Occipital lobe (tissue), 2 donors: ENCODE data around the gene NUDT19. TPM values are rescaled to one million over a fixed set of nuclear protein-coding genes. Genes with fewer than 3 reads are reported as not detected.
"Not testable (repeated sequence)": the region's sequence is repeated elsewhere in the genome, so short reads cannot be mapped to it uniquely, and the experiment has no call there.

Source experiments
- DNase-seq: peaks from one replicate; lab custom pipeline; 2025; lab: John Stamatoyannopoulos, UW
- total RNA-seq: library from RNA; depleted of rRNA; stranded (reverse); fragments of >200 nt; gene quantifications from one replicate; pipeline ENCODE4 v1.2.3, GENCODE V29; 2014

The NUDT19 gene
- 8.1 TPM for total RNA-seq

DNA sequence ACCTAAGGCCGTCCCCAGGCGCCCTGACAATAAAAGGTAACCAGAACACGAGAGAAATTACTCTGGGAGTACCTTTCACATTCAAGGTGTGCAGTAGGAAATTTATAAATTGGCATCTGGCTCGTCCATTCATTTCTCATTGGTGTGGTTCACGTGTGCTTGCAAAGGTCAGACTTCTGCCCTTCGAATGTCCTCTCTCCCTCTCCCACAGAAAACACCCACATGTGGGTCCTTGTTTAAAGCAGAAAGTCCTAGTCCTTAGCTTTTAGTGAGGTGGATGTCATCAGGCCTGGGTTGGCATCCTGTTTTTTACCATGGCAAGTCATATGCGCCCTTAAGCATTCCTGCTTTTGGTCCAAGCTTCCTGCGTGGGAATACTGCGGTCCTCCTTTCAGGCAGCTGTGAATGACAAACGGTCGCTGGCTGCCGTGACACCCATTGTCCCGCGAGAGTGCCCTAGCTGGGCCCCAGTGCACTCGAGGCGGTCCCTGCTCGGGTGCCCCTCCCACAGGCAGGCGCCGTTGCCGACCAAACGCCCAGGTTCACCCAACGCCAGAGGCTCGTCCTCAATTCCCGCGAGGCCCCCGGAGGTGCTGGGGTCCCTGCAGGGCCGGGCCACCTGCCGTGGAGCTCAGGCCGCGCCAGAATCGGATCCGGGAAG lies at the start of gene NUDT19:
NUDT19 (plus strand) TSS at position 531 of the 661 bp plus-strand sequence. CDS start 140 bp downstream, outside the sequence.
- peak; percentile 82 for DNase-seq

DNA sequence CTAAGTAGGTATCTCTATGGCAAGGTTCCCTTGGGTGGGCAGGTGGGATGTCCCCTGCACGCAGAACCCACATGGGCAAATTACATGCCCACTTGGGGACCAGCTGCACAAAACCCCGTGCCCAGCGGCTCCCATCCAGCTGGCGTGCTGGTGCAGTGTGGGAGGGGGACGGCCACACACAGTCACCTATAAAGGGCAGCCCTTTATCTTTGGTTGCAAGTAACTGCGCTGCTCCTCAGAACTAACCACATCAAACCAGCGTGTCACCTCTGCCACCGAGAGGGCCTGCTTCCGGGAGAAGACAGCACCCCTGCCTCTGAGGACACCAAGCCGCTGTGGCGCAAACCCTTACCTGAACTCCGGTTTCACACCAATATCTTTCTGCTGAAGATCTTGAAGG lies 48.9 kb upstream of the NUDT19 start:
- no peak for DNase-seq

DNA sequence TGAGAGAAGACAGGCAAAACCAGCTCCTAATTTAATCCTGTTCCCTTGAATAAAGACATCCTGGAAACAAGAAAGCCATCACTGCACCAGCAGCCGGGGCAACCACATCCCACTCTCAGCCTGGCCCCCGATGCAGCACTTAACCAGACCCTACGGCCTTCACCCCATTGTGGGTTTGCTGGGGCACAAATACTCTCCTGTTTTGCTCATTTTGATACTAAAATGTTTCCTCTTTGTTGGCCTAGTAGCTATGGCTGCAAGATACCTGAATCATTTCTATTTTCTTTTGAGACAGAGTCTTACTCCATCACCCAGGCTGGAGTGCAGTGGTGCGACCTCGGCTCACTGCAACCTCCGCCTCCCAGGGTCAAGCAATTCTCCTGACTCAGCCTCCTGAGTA lies 45.1 kb upstream of the NUDT19 start:
- no peak for DNase-seq

DNA sequence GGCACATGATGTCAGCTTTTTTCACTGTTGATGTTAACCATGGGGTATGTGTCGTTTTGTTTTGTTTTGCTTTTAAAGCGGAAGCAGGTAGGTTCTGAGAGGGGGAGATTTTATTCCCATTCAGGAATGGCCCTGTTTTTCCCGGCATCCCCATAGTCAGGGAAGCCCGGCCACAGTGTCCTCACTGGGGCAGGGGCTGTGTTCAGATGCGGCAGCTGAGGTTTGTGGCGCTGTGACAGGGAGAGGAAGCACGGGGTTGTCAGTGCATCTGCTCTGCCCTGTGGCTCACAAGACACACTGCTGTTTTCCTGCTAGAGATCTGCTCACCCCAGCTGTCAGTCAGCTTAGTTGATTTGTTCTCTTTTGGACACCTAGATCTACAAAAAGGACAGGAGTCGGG lies 44.3 kb upstream of the NUDT19 start:
- no peak for DNase-seq

DNA sequence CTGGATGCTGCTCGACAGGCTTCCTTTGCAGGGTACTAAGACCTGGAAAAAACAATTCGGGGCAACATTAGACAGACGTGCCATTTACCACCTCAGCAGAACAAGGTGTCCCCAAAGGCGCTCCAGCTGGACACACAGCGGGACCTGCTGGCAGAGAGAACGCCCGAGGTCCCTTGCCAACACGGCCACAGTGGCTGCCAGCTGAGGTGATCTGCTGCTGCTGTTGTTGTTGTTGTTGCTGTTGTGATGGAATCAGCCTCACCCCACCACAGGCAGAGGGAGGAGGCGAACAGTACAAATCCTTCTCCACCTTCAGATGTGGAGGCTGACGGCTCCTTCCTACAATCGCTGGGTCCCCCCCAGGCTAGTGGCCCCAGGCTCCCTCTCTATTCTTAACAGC lies 41.9 kb upstream of the NUDT19 start:
- DNase-seq: no peak

DNA sequence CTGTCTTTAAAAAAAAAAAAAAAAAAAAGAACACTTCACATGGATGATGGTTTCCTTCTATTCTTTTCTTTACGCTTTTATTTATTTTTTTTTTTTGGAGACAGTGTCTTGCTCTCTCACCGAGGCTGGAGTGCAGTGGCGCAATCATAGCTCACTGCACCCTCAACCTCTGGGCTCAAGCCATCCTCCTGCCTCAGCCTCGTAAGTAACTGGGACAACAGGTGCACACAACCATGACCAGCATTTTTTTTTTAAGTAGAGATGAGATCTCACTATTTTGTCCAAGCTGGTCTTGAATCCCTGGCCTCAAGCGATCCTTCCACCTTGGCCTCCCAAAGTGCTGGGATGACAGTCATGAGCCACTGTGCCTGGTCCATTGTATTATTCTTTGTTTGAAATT lies 41.0 kb upstream of the NUDT19 start:
- no peak for DNase-seq

DNA sequence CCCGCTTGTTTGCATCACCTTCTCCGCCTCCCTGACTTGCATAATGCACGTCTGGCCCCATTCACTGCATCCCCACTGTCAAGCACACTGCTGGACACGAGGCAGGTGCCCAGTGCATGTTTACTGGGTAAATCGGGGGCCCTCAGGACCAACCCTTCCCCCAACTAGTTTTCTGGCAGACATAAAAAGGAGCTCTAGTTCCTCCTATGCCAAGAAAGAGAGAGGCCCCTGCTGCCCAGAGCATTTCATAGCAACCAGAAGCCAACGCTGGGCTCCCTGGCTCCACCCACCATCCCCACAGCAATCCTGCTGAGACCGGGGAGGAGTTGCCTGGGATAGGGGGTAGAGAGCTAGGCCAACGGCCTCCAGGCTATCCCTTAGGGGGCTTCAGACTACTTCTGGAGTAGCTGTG lies 39.9 kb upstream of the NUDT19 start:
- no peak for DNase-seq

DNA sequence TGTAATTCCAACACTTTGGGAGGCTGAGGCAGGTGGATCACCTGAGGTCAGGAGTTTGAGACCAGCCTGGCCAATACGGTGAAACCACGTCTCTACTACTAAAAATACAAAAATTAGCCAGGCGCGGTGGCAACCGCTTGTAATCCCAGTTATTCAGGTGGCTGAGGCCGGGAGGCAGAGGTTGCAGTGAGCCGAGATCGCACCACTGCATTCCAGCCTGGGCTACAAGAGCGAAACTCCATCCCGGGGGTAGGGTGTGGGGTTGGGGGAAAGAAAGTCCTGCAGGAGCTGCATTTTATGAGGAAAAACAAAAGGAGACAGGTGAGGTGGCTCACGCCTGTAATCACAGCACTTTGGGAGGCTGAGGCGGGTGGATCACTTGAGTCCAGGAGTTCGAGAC lies 39.3 kb upstream of the NUDT19 start:
- not testable (repeated sequence) for DNase-seq

DNA sequence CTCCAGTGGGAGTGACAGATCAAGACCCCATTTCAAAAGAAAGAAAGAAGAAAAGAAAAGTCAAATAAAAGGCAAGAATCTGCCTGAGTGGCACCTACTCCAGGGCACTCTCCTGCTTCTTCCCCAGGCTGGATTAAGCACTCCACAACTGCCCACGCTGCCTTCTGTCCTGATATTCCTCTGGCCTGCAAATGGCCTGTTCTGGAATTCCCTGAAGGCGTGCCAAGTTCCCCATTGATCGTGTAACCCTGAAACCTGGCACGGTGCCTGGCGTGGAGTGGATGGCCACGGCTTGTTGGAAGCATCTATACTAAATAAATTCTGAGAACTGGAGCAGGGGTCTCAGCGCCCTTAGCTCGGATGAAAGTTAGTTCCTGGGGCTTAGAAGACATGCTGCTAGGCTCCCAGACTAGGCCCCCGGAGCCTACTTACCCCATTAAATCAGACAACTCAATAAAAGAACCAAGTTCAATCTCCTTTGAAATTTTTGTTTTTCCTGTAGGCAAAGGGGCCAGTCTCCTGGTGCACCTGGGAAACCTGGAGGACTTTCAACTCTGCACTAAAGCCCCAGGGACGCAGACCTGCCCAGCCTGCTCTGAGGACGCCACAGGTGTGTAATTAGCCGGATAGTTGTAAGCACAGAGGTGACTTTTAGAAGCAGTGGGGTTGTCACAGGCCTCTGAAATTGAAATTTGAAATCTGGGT lies 38.6 kb upstream of the NUDT19 start:
- no peak for DNase-seq

DNA sequence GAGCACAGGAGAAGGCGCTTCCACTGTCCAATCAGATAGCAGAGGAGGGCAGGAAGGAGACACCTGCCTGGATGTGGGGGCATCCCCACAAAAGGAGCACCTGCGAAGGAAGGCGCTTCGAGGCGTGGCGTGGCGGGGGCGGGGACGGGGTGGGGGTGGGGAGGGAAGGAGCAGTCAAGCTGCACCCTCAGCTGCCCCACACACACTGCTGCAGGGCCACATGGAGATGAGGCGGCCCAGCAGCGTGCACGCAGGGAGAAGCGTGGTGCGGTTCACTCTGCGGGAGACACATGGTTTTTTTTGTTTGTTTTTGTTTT lies 38.1 kb upstream of the NUDT19 start:
- DNase-seq: no peak

DNA sequence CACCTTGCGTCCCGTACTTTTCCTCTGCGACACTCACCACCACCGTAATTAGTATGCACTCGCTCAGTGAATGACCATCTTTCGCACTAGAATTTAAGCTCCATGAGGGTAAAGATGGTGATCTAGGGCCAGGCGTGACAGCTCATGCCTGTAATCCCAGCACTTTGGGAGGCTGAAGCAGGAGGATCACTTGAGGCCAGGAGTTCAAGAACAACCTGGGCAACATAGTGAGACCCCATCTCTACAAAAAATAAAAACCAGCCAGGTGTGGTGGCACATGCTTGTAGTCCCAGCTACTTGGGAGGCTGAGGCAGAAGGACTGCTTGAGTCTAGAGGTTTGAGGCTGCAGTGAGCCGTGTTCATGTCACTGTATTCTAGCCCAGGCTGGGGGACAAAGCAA lies 35.2 kb upstream of the NUDT19 start:
- not testable (repeated sequence) for DNase-seq

DNA sequence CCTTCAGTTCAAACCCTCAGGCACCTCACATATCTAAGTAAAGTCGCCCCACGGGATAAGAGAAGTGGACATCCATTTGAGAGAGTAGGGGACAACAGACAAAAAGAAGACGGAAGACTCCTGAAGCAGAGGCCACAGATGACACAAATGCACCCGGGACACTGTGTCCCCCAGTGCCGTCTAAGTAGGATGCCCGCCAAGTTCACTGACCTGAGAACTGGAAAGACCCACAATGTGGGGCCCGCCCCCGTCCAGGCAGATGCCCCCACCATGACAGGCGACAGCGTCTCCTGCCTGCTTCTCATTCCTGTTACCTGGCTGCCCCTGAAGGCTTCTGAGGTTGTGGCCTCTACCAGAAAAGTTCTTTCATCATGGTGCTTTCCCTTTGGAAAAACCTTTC lies 33.5 kb upstream of the NUDT19 start:
- no peak for DNase-seq

DNA sequence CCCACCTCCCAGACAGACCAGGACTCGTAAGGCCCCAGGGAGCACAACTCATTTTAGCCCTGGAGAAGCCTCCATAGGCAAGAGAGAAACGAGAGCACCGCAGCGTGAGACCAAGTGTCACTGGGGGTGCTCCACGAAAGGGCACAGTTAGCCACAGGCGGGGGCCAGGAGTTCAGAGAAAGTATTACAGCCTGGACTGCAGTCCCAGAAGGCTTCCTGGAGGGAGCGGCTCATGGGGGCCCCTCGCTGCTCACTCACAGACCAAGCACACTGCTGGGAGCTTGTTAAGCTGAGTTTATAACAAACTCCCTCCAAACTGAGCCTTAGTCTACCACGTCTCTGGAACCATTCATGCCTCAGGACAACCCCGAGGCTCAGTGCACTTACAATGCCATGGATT lies 33.1 kb upstream of the NUDT19 start:
- DNase-seq: no peak

DNA sequence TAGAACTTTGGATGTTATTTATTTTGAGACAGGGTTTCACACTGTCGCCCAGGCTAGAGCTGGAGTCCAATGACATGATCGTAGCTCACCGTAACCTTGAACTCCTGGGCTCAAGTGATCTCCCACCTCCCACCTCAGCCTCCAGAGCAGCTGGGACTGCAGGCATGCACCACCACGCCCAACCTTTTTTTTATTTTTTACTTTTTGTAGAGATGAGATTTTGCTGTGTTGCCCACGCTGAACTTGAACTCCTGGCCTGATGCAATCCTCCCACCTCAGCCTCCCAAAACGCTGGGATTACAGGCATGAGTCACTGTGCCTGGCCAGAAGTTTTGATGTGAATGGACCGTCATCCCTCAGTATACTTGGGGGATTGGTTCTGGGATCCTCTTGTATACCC lies 30.3 kb upstream of the NUDT19 start:
- no peak for DNase-seq

DNA sequence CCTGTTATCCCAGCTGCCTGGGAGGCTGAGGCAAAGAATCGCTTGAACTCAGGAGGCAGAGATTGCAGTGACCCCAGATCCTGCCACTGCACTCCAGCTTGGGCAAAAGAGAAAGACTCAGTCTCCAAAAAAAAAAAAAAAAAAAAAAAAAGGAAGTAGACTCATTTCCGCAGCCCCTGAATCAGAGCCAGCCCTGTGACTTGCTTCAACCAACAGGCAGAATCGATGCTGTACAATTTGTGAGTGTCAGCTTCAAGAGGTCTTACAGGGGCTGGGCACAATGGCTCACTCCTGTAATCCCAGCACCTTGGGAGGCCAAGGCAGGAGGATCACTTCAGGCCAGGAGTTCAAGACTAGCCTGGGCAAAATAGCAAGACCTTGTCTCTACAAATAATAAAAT lies 29.4 kb upstream of the NUDT19 start:
- DNase-seq: no peak

DNA sequence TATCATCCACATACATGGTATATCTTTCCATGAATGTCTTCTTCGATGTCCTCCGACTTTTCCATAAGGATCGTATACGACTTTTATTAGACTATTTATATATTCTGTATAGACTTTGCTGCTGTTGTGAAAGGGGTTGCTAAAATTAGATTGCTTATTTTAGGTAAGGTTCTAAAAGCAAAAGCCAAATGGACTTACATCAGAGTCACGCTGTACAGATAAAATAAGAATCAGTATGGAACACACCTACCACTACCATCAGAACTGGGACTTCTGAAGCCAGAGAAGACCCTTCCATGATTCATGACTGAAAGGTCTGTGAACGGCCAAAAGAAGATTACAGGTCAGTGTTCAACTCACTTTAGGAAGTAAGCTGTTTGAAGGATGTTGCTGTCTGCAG lies 25.5 kb upstream of the NUDT19 start:
- DNase-seq: no peak

DNA sequence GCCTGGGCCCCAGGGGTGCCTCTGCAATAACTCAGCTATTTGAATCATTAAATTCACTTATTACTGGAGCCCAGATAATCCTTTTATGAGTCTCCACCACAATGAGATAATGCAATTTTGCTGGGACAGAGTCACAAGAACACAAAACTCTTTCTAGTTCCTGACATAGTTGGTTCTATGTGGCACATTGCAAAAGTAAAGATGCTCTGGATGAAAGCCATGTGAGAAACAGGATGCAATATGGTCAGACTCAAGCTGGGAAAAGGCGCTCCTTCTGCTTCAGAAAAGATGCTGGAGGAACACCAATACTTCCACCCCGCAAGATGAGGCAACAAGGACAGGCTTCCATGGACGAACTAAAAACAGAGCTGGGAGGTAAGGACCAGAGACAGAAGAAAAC lies 22.3 kb upstream of the NUDT19 start:
- DNase-seq: no peak

DNA sequence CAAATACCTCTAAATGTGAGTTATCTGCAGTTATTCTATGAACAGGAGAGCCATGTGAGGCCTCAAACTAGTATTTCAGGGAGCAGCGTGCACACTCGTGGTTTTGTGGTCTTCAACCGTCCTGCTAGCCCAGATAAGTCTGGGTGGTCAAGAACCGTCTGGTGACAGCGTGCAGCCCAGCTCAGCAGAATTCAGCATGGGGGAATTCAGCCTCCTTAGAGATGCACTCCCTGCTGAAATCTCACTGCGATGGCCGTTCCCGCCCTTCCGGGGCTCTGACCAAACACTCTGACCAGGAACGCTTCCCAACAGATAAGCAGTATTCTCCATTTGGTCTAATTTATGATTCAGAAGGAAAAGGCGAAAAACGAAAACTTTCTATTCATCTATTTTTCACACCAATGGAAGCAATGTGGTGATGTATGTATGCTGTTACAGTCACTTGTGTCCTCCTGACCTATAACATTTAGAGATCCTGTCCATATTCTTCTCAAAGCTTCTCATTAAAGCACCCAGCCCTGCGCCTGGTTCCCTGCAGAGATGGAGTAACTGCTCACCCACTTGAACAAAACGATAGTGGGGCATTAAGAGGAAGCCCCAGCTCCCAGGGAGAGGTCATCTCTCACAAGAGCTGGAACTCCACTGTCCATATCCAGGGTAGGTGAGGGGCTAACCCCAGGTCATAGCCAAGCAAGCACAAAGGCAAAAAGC lies 19.6 kb upstream of the NUDT19 start:
- no peak for DNase-seq

DNA sequence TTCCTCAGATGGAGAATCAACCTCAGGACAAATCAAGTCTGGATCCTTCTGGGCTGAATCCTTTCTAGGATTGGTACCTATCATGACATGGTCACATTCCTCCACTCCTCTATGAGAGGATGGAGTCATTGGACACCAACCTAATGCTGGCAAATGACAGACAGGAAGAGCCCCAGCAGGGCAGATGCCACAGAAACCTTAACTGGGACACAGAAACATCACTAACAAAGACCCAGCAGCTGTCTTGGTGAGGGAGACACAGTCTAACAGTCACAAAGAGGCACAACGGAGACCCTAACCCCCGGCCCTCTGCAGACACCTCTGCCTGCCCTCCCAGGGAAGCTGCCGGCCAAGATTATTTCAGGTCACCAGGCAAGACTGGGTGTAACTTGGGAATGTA lies 18.8 kb upstream of the NUDT19 start:
- DNase-seq: no peak

DNA sequence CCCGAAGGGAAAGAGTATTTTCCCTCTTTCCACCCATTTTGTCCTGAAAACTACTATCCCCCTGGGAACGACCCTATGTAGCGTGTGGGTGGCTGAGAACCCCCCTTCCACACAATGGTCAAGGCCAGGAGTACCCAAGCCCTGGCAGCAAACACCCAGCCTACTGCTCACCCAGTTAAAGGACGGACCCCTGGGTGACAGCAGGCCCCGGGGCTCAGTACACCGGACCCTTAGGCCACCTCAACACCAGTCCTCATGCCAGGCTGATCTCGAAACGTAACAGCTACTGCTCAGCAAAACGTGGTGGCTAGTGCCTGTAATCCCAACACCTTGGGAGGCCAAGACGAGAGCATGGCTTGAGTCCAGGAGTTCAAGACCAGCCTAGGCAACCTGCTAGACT lies 18.0 kb upstream of the NUDT19 start:
- DNase-seq: no peak

DNA sequence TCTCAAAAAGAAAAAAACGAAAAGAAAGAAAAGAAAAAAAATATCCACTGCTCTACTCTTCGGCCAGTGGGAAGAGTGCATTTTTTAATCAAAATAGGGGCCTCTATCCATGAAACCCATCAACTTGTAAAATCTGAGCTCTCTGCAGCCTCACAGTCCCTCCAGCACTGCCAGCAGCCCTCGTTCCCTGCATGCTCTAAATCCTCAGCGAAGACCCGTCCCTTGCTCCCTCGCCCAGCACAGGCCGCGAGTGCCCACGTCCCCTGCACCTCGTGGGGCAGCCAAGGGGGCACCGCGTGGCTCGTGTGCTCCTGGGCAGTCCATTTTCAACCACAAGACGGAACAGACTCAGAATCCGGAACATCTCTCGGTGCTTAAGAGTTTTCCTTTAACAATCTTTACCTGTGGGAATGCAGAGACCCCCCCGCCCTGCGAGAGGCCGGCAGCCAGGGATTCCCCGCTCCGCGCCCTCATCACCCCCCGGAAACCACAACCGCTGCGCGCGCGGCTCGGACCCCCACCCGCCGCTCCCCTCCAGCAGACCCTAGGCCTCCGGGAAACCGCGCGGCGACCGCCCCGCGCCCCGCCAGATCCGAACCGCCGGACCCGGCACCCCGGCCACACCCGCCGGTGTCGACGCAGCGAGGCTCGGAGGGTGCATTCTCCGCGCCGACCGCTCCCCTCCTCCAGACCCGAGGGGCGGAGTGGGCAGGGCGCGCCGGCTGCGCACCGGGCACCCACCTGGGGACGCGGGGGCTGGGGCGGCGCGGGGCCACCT lies 17.3 kb upstream of the NUDT19 start:
- DNase-seq: no peak
